Mammary epithelial cell (primary cell): ENCODE results near the gene INO80C.

ENCODE experiments used
- CTCF ChIP-seq, 2 donors: IDR thresholded peaks in 1 of 2; conservative IDR thresholded peaks in 1 of 2; 2 replicates each; pipeline ENCODE4 v1.5.1; 2011 to 2012; ENCODE audit warnings: inconsistent platforms in 2 of 2, low read length in 2 of 2, mild to moderate bottlenecking in 2 of 2, control low read depth in 1 of 2, low read depth in 1 of 2; ENCODE audit not compliant: insufficient read depth in 1 of 2; ENCODE audit errors: extremely low read depth in 1 of 2
- EZH2 ChIP-seq: IDR thresholded peaks from 2 replicates; pipeline ENCODE4 v1.6.1; 2012; ENCODE audit warnings: low read length, inconsistent platforms, borderline replicate concordance

GRCh38 chr18:35455926-35456763 is 41.6 kb downstream of the INO80C start:
- no peak for TF ChIP-seq CTCF (conservative IDR thresholded peaks at IDR 0.05 in 1 of 2, IDR thresholded peaks at IDR 0.05 in 1 of 2; ENCODE audit: extremely low read depth in 1 of 2, insufficient read depth in 1 of 2, low read depth in 1 of 2, low read length in 2 of 2)
- no peak for TF ChIP-seq EZH2
